HuH-7.5 (cell line): ENCODE results near the gene SLC12A4.
"Not testable (repeated sequence)": the region's sequence is repeated elsewhere in the genome, so short reads cannot be mapped to it uniquely, and the experiment has no call there.

ENCODE experiments used
- DNase-seq: peaks from one replicate; pipeline ENCODE4 v3.0.0; 2011; ENCODE audit warnings: low spot score

The SLC12A4 gene

DNA sequence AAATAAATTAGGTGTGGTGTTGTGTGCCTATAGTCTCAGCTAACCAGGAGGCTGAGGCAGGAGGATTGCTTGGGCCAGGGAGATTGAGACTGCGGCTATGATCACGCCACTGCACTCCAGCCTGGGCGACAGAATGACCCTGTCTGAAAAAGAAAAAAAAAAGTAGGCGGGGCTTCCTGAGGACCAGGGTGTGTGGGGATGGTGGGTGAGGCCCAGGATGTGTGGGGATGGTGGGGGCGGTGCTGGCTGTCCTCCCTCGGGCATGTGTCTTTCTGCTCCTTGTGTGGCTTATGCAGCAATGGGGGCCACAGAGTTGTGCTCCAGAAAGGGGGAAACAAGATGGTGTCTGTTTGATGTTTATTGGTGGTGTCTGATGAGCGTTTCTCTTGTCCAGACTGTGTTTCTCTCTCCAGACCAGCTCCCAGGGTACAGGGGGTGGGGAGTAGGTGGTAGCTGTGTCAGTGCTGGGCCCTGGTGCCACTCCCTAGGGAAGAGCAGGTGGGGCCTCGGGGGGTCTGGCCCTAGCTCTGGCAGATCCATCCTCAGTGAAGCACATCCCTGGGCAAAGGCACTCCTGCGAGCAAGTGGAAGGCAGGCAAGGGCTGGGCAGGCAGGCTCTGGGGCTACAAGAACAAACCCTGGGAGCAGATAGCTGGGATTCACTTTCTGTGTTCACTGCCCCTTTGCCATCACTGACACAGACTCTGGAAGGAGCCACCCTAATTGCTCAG, 26.8 kb downstream of the SLC12A4 start:
- DNase-seq: no peak

DNA sequence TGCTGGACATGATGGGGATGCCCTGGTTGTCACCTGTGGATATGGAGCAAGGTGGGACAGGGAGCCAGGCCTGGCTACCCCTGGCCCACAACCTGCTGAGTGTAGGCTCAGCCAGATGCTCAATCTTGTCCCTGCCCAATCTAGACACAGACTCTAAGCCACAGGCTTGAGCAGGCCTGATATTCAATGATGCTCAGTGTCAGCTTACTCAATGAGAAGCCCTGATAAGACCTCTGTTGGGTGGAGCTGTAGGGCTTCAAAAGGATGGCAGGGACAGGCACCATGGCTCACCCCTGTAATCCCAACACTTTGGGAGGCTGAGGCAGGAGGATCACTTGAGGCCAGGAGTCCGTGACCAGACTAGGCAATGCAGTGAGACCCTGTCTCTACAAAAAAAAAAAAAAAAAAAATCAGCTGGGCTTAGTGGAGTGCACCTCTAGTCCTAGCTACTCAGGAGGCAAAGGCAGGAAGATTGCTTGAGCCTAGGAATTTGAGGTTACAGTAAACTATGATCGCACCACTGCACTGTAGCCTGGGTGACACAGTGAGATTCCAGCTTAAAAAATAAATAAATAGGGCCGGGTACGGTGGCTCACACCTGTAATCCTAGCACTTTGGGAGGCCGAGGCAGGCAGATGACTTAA, 27.9 kb downstream of the SLC12A4 start:
- no peak for DNase-seq

DNA sequence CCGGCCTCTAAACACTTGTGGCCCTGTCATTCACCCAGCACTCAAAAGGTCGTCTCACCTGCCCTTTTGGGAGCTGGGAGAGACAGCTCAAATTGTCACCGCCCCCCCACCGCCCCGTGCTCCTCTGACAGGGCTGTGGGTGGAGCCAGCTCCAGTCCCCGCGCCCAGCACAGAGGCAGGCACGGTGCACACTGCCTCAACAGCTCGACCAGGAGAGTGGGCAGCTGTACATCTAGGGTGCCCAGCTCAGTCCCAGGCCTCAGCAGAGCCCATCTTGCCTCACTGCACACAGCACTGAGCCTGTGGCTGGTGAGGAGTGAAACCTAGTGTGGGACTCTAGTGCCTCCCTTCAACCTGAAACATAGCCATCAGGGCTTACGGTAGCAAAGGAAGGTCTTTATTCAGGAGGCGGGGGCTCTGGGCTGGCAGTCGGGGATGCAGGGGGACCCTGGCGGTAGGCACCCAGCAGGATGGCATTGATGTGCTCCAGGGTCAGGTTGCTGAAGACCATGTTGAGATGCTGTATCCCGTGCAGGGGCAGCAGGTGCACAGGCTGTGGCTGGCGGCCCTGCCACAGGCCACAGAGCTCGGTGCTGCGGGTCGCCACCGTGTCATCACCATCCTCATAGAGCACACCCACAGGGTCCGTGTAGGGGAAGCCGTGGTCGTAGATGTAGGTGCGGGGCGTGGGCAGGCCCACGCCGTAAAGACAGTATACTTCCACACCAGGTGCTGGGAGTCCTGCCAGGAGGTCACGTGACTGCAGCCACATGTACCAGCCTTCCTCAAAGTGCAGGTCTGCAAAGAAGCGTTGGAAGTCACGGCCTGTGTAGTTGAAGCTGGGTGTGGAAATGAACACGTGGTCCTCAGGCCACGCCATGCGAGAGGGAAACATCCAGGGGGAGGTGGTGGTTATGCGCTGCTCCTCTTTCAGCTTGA, 28.7 kb downstream of the SLC12A4 start:
- DNase-seq: no peak

DNA sequence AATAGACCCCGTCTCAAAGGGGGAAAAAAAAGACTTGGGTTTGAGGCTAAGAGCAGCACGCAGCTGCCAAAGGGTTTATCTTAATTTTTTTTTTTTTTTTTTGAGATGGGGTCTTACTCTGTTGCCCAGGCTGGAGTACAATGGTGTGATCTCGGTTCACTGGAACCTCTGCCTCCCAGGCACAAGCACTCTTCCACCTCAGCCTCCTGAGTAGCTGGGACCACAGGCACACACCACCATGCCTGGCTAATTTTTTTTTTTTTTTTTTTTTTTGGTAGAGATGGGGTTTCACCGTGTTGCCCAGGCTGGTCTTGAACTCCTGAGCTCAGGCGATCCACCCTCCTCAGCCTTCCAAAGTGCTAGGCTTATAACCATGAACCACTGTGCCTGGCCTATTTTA, 30.7 kb downstream of the SLC12A4 start:
- not testable (repeated sequence) for DNase-seq

DNA sequence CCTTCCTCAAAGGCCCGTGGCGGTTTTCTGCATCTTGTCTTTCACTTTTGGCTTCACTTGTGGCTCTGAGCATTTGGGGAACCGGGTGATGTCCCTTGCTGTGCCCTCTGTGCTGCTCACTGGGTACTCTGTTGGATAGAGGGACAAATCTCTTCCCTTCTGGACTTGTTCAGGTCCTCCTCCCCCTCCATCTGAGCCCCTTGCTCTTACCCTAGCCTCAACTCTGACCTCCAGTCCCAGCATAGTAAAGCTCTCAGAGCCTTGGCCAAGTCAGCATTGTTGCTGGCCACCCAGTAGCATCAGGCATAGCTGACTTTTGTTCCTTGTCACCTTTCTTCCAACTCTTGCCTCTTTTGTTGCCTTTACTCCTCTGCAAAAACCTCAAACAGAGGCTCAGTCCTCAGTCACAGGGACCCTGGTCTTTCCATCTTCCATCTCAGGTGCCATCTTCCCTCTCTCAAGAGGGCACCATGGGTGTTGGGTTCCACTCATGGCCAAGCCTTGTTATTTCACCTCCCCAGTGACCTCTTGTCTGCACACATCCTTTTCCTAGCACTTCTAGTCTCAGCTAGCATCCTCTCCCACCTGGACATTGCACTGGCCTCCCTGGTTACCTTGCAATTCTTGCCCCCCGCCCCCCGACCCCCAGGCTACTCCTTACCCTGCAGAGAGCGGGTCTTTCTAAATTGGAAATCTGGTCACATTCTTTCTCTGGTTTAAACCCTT, 31.4 kb downstream of the SLC12A4 start:
- DNase-seq: no peak

DNA sequence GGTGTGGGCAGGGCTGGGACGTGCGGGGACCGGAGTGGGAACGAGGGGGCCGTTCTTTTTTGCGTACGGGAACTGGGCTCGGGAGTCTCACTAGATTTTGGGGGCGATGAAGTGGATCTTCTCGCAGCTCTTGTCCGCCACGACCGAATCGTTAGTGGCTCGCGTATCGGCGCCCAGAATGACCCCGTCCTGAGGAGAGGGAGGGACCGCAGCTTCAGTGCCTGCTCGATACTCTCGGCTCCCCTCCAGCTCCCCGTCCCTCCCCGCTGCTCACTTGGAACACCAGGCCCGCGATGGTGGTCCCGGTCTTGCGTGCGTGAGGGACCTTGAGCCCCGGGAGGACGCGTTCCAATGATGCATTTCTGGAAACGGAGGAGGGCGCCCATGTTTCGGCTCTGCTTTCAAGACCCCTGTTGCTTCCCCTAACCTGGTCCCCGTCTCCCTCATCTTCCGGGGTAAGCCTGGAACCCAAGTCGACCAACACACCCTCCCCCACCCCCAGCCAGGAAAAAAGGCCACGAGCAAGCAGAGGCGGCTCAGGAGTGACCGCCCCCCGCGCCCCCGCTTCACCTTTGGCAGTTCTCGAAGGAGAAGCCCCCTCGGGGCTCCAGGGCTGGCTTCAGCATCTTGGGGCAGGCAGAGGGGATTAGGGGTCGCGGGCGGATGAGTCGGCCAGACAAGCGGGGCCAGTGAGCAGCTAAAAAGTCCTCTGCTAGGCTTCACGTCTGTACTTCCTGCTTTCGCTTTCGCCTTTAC, 32.1 kb downstream of the SLC12A4 start, which contains the start of gene PSMB10:
Gene PSMB10, minus strand, starts transcription at position 727 of the 756 bp plus-strand sequence. Its CDS starts 101 bp downstream, at position 626.
- peak; percentile 76 for DNase-seq

DNA sequence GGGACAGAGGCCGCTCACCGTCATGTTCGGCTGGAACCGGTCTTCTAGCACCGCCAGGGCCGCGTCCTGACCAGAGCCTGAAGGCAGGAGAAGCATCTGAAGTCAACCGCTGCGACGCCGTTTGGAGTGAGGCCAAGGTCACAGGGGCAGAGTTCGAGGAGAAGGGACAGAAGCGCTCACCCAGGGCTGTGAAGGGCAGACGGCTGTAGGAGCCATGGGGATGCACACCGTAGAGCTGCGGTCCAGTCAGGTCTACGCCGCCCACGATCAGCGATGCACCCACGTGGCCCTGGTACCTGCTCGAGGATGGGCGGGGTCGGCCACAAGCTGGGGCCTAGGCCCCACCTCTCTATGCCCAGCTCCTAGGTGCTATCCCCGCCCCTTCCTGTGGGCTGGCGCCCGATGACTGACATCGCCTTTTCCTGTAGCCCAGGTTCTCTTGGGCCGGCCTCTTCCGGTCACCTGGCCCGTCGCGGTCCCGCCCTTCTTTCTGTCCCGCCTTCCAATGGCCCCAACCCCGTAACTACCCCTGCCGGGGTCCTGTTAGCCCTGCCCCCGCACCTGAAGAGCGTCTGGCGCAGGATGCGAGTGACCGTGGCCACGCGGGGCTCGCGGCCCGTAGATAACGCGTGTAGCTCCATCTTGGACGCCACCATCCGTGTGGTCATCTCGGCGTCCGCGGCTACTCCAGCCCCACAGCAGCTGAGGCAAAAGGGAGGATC, 32.9 kb downstream of the SLC12A4 start:
- peak; percentile 100 for DNase-seq

DNA sequence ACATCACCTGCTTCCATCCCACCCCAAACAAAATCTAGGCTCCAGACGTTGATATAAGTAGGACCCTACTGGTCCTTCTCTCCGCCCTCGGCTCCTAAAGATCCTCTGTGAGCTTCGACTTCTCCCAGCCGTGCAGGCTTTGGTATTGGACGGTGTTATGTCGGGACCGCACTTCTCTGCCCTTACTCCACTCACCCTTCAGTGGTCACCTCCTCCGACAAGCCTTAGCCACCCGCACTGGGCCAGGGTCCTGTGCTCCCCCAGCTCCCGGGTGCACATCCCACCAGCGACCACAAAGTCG, 33.4 kb downstream of the SLC12A4 start:
- no peak for DNase-seq

DNA sequence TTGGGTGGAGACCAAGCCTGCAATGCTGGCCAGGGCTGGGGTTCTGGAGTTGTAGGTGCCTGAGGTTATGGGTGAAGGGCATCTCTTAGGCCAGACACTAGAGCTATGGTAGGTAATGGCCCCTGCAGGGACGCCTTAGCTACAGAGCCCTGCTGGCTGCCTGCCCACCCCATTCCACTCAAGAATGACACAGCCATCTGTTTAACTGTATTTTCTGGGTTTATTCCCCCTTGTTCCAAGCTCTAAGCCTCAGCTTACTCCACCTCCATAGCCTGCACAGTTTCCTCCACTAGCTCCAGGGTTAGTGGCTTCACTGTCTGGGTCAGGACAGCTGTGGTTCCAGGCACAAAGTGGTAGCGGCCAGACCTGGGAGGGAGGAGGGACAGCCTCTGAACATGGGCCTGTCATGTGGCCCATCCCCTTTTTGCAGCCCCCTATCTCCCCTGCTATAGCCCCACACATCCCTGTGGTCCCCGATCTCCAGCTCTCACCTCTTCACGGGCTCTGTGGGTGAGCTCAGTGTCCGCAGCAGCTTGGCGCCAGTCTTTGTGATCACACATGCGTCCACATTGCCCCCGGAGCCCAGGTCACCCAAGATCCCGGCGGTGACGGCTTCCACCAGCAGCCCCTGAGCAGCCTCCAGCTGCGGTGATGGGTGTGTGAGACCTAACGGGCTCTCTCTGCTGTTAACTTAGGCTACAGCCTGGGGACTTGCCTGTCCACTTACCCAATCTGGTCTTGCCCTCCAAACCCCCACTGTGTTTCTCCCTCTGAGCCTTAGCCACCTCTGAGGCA, 33.9 kb downstream of the SLC12A4 start:
- no peak for DNase-seq

DNA sequence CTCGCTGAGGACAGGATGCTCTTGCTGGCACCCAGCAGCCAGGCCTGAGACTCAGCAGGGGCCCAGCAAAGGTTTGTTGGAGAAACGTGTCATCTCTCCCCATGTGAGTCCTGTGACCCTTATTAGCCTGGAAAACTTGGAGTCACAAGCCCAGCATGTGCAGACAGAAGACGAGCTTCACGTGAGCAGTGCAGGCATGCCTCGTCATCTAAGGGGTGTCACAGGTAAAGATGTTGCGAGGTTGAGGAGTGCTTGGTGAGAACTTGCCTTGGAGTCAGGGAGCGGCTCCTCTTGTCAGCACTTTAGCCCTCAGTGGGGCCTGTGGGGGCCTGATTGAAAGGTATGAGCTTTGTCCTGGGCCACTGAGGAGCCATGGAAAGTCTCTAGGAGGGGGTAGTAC, 34.6 kb downstream of the SLC12A4 start:
- no peak for DNase-seq

DNA sequence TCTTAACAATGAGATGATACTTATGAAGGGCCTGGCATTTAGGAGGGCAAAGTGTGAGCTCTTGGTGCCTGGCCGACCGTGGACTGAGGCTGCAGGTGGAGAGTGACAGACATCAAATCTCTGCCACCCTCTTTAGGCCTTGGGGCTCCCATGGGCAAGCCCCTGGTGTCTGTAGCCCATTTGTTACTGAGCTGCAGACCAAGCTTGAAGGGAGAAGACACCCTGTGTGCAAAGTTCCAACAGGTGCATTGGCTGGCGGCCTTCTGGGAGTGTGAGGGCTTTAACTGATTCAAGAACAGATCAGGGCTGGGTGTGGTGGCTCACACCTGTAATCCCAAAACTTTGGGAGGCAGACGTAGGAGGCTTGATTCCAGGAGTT, 36.0 kb downstream of the SLC12A4 start:
- no peak for DNase-seq

DNA sequence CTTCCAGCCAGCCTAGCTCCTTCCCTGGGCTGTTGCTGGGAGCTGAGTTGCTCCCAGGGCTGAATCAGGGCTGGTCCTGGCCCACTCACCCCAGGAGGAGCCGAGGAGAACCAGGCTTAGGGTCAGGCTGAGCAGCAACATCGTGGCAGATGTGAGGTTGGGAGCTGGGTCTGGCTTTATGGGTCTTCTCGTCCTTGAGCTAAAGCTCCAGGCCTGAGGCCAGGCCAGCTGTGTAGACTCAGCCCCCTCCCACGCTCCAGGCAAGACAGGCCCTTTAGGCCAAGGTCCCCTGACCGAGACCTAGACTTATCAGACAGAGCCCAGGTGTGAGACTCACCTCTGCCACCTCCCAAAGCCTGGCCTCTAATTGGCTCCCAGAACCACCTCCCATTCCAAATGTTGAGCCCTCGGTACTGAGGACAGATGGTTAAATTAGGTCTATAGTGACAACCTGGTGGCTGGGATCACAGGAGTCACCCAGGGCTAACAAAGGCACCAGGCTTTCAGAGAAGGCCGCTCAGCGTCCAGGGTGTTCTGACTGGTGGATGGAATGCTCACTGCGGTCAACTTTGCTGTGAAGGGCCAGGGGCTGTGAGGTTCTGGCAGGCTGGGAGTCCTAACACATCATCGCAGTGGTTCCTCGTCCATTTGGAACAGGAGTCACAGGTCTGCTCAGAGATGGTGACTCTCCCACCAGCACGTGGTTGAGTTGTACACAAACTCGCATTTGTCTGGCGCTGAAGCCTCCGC, 36.5 kb downstream of the SLC12A4 start, which contains the start of gene CTRL:
Gene CTRL, minus strand, starts transcription at position 151 of the 750 bp plus-strand sequence. Its CDS starts 10 bp downstream, at position 141.
- DNase-seq: no peak

DNA sequence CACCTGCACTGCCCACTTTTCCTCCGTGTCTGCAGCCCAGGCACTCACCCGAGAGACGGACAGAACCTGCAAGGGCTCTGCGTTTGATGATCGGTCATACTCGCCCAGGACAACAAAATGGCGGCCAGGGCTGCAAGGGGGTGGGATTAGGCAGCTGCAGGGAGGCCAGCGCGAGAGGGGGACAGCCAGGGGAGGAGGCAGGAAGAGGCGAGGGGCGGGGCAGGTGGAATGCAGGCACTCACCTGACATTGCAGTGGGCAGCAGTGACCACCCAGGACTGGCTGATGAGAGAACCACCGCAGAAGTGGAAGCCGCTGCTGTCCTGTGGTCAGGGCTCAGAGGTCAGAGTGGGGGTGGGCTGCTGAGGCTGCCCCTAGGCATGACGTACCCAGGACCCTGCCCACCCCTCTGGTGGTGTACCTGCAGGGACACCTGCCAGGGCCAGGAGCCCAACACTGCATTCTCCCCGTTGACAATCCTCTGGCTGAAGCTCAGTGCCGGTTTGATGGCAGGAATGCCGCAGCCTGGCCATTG, 37.7 kb downstream of the SLC12A4 start:
- no peak for DNase-seq

DNA sequence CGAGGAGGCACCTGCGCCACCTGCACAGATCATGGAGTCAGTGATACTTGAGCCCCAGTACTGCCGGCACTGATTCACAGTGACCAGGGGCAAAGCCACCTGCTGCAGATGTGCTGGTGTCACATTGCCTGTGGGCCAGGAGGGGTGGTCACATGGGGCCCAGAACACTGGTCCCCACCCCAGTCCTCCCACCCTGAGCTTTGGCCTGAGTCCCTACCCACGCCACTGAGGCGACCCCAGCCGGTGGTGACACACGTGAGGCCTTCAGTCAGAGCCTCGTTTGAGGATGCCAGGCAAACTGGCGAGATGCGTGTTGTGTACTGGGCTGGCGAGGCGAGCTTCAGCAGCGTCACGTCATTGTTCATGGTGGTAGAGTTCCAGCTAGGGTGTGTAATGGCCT, 38.2 kb downstream of the SLC12A4 start:
- no peak for DNase-seq

DNA sequence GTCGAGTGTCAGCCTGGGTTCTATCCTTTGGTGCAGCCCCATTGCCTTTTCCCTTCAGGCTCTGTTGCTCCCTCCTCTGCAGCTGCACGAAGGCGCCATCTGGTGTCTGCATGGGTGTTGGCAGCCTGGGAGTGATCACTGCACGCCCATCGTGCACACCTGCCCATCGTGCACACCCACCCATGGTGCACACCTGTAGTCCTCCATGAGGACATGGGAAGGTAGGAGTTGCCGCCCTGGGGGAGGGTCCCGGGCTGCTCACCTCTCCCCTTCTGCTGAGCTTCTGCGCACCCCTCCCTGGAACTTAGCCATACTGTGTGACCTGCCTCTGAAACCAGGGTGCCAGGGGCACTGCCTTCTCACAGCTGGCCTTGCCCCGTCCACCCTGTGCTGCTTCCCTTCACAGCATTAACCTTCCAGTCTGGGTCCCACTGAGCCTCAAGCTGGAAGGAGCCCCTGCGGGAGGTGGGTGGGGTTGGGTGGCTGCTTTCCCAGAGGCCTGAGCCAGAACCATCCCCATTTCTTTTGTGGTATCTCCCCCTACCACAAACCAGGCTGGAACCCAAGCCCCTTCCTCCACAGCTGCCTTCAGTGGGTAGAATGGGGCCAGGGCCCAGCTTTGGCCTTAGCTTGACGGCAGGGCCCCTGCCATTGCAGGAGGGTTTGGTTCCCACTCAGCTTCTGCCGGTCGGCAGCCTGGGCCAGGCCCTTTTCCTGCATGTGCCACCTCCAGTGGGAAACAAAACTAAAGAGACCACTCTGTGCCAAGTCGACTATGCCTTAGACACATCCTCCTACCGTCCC, 39.7 kb downstream of the SLC12A4 start:
- DNase-seq: peak; percentile 93

DNA sequence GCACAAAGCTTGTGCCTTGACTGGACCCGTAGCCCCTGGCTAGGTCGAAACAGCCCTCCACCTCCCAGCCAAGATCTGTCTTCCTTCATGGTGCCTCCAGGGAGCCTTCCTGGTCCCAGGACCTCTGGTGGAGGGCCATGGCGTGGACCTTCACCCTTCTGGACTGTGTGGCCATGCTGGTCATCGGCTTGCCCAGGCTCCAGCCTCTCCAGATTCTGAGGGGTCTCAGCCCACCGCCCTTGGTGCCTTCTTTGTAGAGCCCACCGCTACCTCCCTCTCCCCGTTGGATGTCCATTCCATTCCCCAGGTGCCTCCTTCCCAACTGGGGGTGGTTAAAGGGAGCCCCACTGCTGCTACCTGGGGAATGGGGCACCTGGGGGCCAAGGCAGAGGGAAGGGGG, 40.3 kb downstream of the SLC12A4 start:
- no peak for DNase-seq

DNA sequence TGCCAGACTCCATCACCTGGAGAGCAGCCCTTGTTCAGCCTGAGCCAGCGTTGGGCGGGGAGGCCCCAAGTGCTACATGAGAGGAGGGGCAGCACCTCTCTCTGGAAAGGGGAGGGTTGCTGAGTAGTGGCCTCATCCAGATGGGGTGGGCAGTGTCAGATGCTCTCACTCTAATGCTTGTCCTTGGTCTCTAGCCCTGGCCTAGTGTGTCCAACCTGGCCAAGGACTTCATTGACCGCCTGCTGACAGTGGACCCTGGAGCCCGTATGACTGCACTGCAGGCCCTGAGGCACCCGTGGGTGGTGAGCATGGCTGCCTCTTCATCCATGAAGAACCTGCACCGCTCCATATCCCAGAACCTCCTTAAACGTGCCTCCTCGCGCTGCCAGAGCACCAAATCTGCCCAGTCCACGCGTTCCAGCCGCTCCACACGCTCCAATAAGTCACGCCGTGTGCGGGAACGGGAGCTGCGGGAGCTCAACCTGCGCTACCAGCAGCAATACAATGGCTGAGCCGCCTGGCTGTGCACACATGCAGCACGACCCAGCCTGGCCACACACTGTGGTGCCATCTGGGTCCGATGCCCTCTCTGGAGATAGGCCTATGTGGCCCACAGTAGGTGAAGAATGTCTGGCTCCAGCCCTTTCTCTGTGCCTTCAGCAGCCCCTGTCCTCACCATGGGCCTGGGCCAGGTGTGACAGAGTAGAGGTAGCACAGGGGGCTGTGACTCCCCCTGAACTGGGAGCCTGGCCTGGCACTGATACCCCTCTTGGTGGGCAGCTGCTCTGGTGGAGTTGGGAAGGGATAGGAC, 41.1 kb downstream of the SLC12A4 start:
- DNase-seq: no peak
